ENCODE results near the gene SGIP1.
A peak's percentile ranks its signal among the peaks of the same experiment; 100 is the strongest.

Gene SGIP1

DNA sequence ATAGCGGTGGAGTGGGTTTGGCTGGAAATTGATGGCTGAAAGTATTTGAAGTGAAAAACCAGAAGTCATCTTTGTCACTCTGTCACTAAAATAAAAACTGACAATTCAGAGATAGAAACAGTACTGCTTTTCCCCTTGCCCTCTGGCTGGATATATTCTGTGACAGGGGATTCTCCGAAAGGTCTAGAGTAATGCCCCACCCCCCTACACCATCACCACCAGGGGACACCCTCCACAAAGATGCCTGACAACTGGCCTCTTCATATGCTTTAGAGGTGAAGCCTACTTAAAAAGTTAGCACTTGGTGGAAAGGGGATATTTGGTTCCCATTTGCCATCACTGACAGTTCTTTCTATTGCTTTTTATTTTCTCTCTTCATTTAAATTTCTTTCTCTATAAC is 73.5 kb downstream of the SGIP1 start:
- no peak for DNase-seq

DNA sequence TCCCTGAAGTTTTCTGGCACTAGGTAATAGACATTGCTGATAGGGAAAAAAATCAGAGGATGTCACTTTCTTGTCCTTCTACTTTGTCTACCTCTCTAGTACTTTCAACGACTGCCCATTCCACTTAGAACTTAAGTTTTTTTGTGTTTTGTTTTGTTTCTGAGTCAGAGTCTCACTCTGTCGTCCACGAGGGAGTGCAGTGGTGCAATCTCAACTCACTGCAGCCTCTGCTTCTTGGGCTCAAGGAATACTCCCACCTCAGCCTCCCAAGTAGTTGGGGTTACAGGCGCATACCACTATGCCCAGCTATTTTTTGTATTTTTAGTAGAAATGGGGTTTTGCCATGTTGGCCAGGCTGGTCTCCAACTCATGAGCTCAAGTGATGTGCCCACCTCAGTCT is 79.2 kb downstream of the SGIP1 start:
- no peak for DNase-seq

- no peak for DNase-seq
Measured at GRCh38 chr1:66617362-66618184, 83.6 kb downstream of the SGIP1 start.

DNA sequence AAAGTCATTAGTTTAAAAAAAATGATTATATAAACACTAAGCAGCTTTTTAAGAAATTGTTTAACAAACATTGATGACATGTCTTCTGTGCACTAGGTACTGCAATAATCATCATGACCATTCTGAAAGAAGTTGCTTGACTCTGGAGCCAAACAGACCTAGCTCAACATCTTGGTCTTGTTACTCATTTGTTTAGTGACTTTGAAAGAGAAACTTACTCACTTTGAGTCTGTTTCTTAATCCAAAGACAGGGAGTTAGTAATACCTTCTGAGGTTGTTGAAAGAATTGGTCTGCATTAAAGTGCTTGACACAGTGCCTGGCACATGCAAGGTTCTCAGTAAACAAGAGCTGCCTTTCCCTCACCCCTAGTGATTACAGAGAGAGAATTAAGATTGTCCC is 84.4 kb downstream of the SGIP1 start:
- no peak for DNase-seq

- no peak for DNase-seq
Measured at GRCh38 chr1:66623812-66624211, 89.9 kb downstream of the SGIP1 start.

DNA sequence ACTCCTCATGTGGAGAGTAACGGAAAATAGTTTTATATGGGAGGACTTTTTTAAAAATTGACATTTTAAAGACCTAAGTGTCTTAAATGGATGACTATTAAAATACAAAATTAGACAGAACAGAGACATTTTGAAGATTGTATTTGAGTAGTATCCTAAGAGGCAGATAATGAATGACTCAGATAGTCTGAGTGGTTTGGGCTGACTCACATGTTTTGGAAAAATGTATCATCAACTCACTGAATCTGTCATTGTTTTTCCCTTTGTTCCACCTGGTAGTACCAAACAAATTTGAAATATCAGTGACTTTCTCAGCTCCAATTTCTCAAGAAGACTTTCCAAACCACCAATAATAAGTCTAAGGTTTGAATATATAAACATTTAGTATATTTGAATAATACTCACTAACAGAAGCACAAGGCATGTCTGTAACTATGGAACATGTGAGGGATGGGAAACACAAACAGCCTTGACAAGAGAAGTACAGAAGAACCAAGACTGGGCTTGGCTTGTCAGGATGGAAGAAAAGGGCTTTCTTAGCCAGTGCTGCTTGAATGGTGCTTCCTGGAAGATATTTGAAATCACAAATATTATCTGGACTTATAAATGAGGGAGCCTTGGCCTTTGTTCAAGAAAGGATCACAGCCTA is 90.6 kb downstream of the SGIP1 start:
- no peak for DNase-seq

DNA sequence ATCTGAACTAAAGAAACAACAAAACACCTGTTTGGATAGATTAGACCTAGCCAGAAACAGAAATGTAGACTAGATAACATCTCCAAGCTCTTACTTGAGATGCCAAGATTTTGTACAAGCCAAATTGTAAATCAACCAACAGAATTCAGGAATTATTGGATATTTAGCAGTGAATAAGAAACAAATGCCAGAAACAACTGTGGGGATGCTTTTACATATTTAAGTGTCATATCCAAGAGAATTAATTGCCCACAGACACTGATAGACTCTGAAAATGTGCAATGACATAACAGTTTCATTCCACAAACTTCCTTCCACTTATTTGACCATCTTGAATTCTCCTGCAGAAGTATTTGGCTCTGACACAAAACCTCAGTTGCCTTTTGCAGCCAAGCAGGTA is 92.3 kb downstream of the SGIP1 start:
- no peak for DNase-seq

- DNase-seq: no peak
Measured at GRCh38 chr1:66628926-66629325, 95.0 kb downstream of the SGIP1 start.

- peak; percentile 0 for DNase-seq
Measured at GRCh38 chr1:66633159-66633558, 99.2 kb downstream of the SGIP1 start.

- no peak for DNase-seq
Measured at GRCh38 chr1:66637146-66637545, 103.2 kb downstream of the SGIP1 start.

DNA sequence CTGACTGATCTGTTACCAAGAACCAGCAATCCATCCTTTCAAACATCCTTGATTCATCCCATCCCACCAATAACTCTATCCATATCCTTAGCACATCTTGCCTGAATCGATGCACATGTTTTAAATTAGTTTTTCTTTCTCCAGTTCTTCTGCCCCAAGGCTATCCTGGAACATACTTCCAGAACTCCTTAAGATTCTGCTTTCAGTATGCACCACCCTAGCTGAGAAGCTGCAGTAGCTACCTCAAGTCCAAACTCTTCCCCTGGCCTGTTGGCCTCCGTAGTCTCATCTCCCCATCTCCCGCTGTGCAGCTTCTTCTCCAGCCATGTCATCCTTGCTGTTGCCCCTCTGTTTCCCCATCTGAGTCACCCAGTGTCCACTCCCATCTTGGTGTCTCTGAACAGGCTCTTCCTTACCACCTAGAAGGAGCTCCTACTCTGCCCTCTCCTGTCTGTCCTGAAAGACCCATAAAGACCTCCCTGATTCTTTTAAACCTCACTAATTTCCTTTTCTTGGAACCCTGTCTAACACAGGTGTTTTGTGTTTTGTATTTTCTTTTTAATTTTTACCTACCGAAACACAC is 108.0 kb downstream of the SGIP1 start:
- no peak for DNase-seq

- no peak for DNase-seq
Measured at GRCh38 chr1:66642992-66643391, 109.0 kb downstream of the SGIP1 start.

- DNase-seq: no peak
Measured at GRCh38 chr1:66644331-66644730, 110.4 kb downstream of the SGIP1 start.

DNA sequence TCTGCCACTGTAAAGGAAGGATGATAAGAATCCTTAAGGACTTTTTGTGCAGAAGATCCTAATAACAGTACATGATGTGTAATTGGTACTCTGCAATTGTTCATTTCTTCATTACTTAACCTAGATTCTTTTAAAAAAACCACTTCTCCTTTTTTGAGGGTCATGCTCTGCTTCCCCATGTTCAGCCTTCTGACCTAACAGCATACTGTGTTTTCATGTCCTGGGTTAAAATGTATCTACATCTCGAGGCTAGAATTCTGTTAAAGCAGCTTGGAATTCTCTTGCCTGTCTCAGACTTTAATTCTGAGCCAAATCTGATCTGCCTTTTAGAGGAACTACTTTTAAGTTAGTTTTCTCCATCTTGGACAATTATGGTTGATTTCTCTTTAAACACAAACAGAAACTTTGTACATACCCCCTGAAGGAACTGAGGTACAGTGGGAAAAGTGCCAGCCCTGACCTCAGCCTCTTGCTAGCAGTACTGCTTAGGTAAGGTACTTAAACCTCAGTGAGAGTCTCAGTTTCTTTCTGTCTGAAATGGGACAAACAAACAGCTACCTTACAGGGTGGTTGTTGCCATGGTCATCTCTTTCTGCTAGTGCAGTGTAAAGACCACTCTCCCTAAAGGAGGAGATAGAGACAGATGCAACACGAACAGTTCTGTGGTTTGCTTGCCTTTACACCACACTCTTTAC is 115.1 kb downstream of the SGIP1 start:
- DNase-seq: no peak

GRCh38 chr1:66652556-66652955 is 118.6 kb downstream of the SGIP1 start:
- no peak for DNase-seq

DNA sequence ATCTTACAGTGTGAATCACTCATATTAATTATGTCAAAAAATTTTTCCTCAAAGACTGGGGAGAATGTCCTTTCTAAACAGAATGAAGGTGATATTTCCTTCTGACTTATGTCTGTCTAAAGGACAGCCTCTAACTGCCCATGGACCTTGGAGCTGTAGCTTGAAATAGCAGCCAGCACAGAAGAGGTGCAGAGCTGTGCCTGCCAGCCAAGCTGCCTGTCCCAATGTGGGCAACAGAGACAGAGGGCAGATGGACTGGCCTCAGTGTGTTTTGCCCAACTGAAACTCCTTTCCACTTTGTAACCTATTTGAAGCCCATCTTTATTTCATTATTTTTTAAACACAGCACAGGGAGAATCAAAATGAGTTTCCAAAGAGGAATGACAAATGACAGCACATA is 120.7 kb downstream of the SGIP1 start:
- no peak for DNase-seq

- no peak for DNase-seq
Measured at GRCh38 chr1:66671455-66671854, 137.5 kb downstream of the SGIP1 start.

DNA sequence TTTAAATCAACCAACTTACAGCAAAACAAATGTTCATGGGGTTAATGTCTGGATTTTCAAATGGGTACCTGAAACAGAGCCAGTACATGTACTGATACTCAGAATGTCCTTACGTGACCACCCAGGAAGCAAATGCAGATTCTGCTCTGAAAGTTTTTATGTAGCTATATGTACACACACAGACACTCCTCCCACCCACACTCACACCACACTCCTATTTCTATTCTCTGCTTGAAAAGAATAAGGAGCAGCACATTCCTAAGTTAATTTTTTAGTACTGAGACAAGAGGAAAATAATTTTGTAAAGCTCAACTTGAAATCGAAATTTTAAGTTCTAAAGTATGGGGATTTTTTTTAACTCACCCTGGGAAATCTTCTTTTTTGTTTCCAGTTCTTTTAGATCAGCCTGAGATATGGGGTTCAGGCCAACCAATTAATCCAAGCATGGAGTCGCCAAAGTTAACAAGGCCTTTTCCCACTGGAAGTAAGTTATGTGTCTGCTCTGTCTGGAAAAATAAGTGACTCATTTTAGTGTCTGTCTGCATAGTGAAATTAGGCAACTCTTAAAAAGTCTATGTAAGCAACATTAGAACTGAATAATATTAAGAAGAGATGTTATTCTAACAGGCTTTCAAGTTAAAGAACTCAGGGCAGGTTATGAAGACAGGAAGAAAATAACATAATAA is 142.8 kb downstream of the SGIP1 start:
- no peak for DNase-seq

DNA sequence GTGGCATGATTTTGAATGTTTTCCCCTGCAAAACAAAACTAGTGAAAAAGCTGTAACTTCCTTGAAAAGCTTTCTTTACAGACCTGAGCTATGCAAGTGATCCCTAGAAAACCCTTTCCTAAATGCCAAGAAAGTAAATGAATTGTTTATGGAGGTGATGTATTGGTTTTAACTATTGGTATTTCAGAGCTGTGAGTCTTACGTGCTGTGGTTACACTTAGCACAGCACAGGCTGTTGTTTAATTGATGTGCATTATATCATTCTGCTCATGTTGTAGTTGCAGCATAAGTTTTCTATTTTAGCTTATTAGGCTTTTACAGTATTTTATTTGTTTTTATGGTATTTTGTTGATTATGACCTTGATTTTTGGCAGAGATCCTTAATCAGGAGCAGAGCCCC is 144.2 kb downstream of the SGIP1 start:
- no peak for DNase-seq

DNA sequence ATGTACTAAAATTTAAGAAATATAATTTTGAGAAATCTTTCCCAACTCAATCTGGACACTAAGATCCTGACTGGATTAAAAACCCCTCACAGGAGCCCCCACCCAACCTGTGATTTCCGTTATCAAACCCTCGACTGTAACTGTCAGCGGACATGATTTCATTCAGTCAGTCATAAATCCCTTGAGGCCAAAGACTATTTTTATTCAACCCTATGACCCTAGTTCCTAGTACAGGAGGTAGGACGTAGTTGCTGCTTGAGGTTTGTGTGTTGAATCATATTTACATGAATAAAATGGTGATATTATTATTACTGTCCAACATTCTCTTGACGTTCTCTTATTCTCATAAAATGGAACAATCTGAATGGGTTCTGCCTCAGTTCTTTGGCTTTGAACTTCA is 145.2 kb downstream of the SGIP1 start:
- no peak for DNase-seq

DNA sequence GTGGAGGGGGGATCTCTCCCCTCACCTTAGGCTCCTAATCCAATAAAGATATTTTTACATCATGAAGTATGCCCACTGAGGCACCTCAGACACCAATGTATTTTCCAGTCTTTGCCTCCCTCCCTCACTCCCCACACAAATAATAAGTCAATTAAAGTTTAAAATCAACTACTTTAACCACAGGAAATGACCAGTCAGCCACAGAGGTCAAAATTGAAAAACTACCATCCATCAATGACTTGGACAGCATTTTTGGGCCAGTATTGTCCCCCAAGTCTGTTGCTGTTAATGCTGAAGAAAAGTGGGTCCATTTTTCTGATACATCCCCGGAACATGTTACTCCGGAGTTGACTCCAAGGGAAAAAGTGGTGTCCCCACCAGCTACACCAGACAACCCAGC is 147.7 kb downstream of the SGIP1 start:
- DNase-seq: no peak

GRCh38 chr1:66682106-66682505 is 148.2 kb downstream of the SGIP1 start:
- DNase-seq: no peak

- no peak for DNase-seq
Measured at GRCh38 chr1:66684353-66684752, 150.4 kb downstream of the SGIP1 start.

Measured in NCI-H1694 (cell line).